GM21576 (cell line): ENCODE data around the gene FST.

Source experiments
- ATAC-seq: cut with Tn5 transposase; IDR thresholded peaks from one replicate; pipeline ENCODE4 v1.9.1; 2021; ENCODE audit warnings: mild to moderate bottlenecking, moderate library complexity; ENCODE audit not compliant: unreplicated experiment

The FST gene

GRCh38 chr5:53480416-53481158 lies at the start of gene FST:
FST (plus strand) TSS chr5:53480629; CDS start chr5:53480792, 163 bp downstream.
- no peak for ATAC-seq

DNA sequence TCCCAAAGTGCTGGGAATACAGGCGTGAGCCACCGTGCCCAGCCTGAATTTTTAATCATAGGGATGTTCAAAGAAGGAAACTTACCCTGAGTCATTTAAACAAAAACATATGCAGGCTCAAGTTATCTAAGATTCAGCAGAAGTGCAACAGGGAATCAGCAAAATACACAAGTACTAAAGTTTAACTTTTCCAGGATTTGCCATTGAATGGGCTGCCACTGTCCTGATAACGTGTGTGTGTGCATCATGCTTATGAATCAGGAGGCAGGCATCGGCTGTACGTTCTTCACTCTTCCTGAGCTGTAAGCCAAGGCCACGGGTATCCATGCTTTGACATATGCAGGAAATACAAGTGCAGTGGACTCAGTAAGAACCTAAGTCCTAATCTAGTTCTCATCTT lies 48.8 kb upstream of the FST start:
- no peak for ATAC-seq

DNA sequence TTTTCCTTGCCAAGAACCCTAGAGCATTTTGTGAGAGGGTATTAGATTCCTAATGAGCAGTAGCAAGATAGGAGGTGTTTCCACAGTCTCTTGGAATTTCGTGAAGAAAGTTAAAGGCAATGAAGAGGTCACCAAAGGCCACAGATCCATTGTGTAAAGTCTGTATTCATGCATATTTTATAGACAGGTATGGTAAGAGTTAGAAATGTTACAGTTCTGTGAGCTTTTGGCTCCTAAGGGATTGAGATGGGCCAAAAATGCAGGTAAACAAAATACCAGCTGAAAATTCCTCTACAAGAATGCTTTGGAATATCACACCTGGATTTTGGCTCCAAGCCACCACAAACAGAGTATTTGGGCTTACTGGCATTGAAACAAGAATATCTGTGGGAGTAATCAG lies 47.4 kb upstream of the FST start:
- no peak for ATAC-seq

DNA sequence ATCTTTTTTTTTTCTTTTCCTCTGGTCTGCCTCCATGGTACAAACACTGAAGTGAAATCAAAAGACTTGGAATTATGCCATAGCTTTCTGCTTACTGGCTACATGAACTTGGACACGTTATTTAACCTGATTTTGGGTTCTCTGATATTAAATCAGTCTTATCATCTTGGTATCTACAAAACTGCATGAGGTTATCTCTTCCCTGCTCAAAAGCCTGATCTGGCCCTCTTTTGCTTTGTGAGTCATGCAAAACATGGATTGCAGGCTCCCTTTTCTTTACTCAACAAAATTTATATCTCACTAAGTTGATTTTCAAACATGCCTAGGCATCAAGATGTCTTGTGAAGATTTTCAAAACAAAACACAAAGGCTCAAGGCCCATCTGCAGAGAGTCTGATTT lies 45.9 kb upstream of the FST start:
- no peak for ATAC-seq

- ATAC-seq, result no peak
Measured at GRCh38 chr5:53436480-53437191, 43.8 kb upstream of the FST start.

GRCh38 chr5:53438079-53438478 lies 42.4 kb upstream of the FST start:
- no peak for ATAC-seq

DNA sequence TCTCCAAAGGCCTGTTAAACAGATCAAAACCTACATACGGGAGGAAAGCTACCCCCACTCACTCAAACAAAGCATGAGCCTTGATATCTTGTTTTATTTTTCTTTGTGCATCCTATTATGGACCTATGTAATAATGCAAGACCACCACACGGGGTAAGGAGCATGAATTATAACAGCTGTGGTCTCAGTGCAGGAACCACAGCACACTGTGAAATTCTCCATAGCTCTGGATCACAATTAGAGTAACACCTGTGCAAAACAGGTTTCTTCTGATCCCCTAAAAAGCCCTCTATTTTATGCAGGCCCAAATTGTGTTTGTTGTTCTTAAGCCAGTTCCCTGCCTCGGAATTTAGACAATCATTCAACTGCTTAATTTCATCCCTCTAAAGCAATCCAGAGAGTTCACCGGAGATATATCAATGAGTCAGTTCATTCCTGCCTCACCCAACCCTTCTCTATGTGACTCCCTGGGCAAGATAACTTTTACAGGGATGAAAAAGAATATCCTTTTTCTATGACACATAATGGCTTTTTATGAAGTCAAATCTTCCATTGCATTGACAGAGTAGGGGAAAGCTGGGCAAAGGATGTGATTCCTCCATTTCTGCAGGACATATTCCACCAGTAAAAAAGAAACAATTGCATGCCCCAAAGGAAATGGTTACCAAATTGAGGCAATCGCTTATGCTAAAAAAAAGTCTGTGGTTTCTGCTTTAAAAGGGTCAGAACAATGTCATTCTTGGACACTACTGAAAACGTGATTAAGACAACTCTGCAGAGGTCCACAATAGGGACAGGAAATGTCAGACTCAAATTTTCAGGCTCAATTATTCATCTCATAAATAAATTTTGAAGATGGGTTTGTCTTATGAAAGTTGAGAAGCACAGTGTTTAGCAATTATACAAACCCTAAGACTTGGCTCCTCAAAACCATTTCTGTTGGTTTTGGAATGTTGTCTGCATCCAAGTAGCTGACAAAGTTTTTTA lies 41.6 kb upstream of the FST start:
- no peak for ATAC-seq

DNA sequence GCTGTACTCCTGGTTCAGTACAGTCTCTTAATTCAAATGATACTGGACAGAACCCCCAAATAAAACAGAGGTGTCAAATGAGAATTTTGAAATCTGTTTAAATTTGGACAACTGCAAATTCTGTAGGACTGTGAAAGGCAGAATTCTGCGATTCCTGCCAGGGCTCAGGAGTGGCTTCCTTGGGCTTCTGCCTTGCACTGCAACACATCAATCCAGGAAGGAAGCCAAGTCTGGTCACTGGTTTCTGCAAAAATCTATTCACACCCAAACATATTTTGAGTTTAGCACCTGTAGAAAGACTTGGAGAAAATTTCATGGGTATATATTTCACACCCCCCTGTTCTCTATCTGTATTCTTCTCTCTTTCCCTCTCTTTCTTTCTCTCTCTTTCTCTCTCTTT lies 37.5 kb upstream of the FST start:
- ATAC-seq, result no peak

- no peak for ATAC-seq
Measured at GRCh38 chr5:53445569-53445968, 34.9 kb upstream of the FST start.

- no peak for ATAC-seq
Measured at GRCh38 chr5:53446908-53447307, 33.5 kb upstream of the FST start.

GRCh38 chr5:53448851-53449250 lies 31.6 kb upstream of the FST start:
- ATAC-seq, result no peak

GRCh38 chr5:53453898-53454718 lies 26.3 kb upstream of the FST start:
- no peak for ATAC-seq

GRCh38 chr5:53454719-53455000 lies 25.8 kb upstream of the FST start:
- ATAC-seq, result no peak

GRCh38 chr5:53456366-53456765 lies 24.1 kb upstream of the FST start:
- ATAC-seq, result no peak

- ATAC-seq, result no peak
Measured at GRCh38 chr5:53463909-53464621, 16.4 kb upstream of the FST start.

- ATAC-seq, result no peak
Measured at GRCh38 chr5:53464722-53465121, 15.7 kb upstream of the FST start.

DNA sequence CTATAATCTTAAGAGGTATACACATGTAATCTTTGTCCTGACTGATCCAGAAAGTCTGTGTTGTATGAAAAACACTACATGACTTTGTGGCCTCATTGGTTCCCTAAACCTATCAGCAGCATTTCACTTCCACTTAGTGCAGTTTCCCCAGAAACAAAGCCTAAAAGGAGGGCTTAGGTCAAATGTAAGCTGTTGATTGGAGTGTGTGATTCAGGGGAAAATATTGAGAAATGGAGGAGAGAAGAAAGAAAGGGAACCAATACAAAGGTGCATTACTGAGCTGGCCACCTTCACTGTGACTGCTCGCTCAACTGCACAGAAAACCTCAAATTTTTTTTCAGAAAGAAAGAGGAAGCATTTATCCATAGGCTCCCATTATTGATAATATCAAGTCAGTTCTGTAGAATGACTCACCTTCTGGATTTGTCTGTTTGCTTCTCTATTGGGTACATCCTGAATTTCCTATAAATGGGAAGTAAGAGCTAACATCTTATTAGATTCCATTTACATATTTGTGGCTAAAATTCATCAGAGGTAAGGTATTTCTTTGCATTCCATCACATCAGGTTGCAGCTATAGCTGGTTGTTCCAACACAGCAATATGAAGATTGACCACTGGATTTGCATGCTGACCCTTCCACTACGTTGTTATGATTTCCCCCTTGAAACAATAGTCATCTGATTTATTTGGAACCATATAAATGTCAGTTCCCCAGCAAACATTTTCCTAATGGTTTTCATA lies 10.3 kb upstream of the FST start:
- ATAC-seq, result no peak

- no peak for ATAC-seq
Measured at GRCh38 chr5:53472279-53472678, 8.2 kb upstream of the FST start.

- ATAC-seq, result no peak
Measured at GRCh38 chr5:53472720-53473510, 7.5 kb upstream of the FST start.
